ENCODE results near the gene VASN. TPM values are rescaled to one million over a fixed set of nuclear protein-coding genes. Genes with fewer than 3 reads are reported as not detected.

VASN gene
- total RNA-seq, 1 experiment from 2014 or later = 18.1 TPM

DNA sequence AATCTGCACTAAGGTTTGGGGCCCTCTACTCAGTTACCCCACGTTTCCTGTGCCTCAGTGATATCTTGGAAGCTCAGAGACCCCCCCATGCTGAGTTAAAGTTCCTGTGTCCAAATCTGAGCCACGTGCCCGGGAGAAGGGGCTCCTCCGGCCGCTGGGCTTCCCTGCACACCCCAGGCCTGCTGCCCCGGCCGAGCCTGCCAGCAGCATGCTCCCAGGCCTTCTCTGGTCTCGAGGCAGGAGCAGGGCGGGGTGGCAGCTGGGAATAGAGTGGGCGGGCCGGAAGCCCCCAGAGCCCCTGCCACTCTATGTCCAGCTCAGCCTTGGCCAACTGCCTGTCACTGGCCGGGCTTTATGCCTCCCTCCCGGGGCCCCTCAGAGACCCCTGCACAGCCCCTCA lies 5.6 kb upstream of the VASN start:
- Mint-ChIP-seq H3K4me3 (ENCODE audit: low read depth, unreplicated experiment) (no peak overlapping the region), H3K4me1 (ENCODE audit: low read depth, unreplicated experiment) (peaks cover 28% of the 10 kb centered on the region), H3K27ac (ENCODE audit: unreplicated experiment) (no peak overlapping the region), H3K27me3 (ENCODE audit: unreplicated experiment) (no peaks in the 10 kb centered on the region), H3K9me3 (ENCODE audit: low read depth, unreplicated experiment) (no peaks in the 10 kb centered on the region), H3K36me3 (ENCODE audit: insufficient read depth, unreplicated experiment) (peaks cover 19% of the 10 kb centered on the region)
- no TSS peak for BruUV-seq (replicated peaks)
- intact Hi-C loops (cut with micrococcal nuclease; ENCODE audit: unreplicated experiment) = no loop called here
- CTCF ChIA-PET = interaction anchor here (0.5 to 0.7 kb wide), 3 partner anchors 42 to 591 kb away, joined by 3 to 5 read pairs (median 4); no protein-coding TSS in a partner anchor
- no peak for DNase-seq
- no peak for TF ChIP-seq CTCF (IDR thresholded peaks at IDR 0.05; ENCODE audit: unreplicated experiment)

- TF ChIP-seq CTCF (IDR thresholded peaks at IDR 0.05; ENCODE audit: unreplicated experiment) = no peak
- Mint-ChIP-seq H3K27ac (ENCODE audit: unreplicated experiment) (peak overlapping the region; percentile 18), H3K27me3 (ENCODE audit: unreplicated experiment) (no peaks in the 10 kb centered on the region), H3K9me3 (ENCODE audit: low read depth, unreplicated experiment) (no peaks in the 10 kb centered on the region), H3K4me3 (ENCODE audit: low read depth, unreplicated experiment) (no peak overlapping the region), H3K36me3 (ENCODE audit: insufficient read depth, unreplicated experiment) (peaks cover 28% of the 10 kb centered on the region), H3K4me1 (ENCODE audit: low read depth, unreplicated experiment) (peaks cover 33% of the 10 kb centered on the region)
- intact Hi-C loops (cut with micrococcal nuclease; ENCODE audit: unreplicated experiment) = no loop called here
- DNase-seq = no peak
- CTCF ChIA-PET = interaction anchor here (0.6 kb wide), 2 partner anchors 46 to 327 kb away, joined by 3 to 5 read pairs; no protein-coding TSS in a partner anchor
- BruUV-seq (replicated peaks) = no TSS peak
Observed at GRCh38 chr16:4367393-4367856, 4.2 kb upstream of the VASN start.

GRCh38 chr16:4369007-4369733 lies 2.5 kb upstream of the VASN start:
- Mint-ChIP-seq H3K27ac (ENCODE audit: unreplicated experiment) (peak overlapping the region; percentile 47), H3K4me3 (ENCODE audit: low read depth, unreplicated experiment) (no peak overlapping the region), H3K36me3 (ENCODE audit: insufficient read depth, unreplicated experiment) (peaks cover 34% of the 10 kb centered on the region), H3K4me1 (ENCODE audit: low read depth, unreplicated experiment) (peaks cover 38% of the 10 kb centered on the region), H3K9me3 (ENCODE audit: low read depth, unreplicated experiment) (no peaks in the 10 kb centered on the region), H3K27me3 (ENCODE audit: unreplicated experiment) (no peaks in the 10 kb centered on the region)
- no TSS peak for BruUV-seq (replicated peaks)
- intact Hi-C loops (cut with micrococcal nuclease; ENCODE audit: unreplicated experiment) = no loop called here
- TF ChIP-seq CTCF (IDR thresholded peaks at IDR 0.05; ENCODE audit: unreplicated experiment) = no peak
- CTCF ChIA-PET = interaction anchor here (0.5 to 2.4 kb wide), 10 partner anchors 9 to 1295 kb away, joined by 3 to 14 read pairs (median 3); no protein-coding TSS in a partner anchor
- DNase-seq = peak; percentile 80

GRCh38 chr16:4370151-4370550 lies 1.5 kb upstream of the VASN start:
- intact Hi-C loops (cut with micrococcal nuclease; ENCODE audit: unreplicated experiment) = no loop called here
- CTCF ChIA-PET = interaction anchor here (2.4 kb wide), 1 partner anchor 33 kb away, joined by 14 read pairs; no protein-coding TSS in a partner anchor
- BruUV-seq (replicated peaks) = no TSS peak
- H3K9me3 Mint-ChIP-seq (ENCODE audit: low read depth, unreplicated experiment) = no peaks in the 10 kb centered on the region
- H3K27ac Mint-ChIP-seq (ENCODE audit: unreplicated experiment) = no peak overlapping the region
- H3K4me3 Mint-ChIP-seq (ENCODE audit: low read depth, unreplicated experiment) = no peak overlapping the region
- peaks cover 48% of the 10 kb centered on the region for H3K4me1 Mint-ChIP-seq (ENCODE audit: low read depth, unreplicated experiment)
- DNase-seq = no peak
- no peaks in the 10 kb centered on the region for H3K27me3 Mint-ChIP-seq (ENCODE audit: unreplicated experiment)
- TF ChIP-seq CTCF (IDR thresholded peaks at IDR 0.05; ENCODE audit: unreplicated experiment) = no peak
- H3K36me3 Mint-ChIP-seq (ENCODE audit: insufficient read depth, unreplicated experiment) = peaks cover 41% of the 10 kb centered on the region

All from Calu3 (cell line).